H1 (cell line): Measurements from ENCODE around the gene DHRS12. TPM values are rescaled to one million over a fixed set of nuclear protein-coding genes. Genes with fewer than 3 reads are reported as not detected.

ENCODE experiments used
- CBX5 ChIP-seq: fragments of 300-800, 300-1000 bp; sonication (generic); IDR thresholded peaks from 2 replicates; pipeline ENCODE4 v1.7.1; 2016; ENCODE audit warnings: antibody characterized with exemption, low read length, low read depth
- CEBPB ChIP-seq: IDR thresholded peaks from 2 replicates; pipeline ENCODE4 v1.6.1; 2012; ENCODE audit warnings: low read depth, low read length
- CHD7 ChIP-seq: fragments of 300-600 bp; sonication (generic); IDR thresholded peaks from 2 replicates; pipeline ENCODE4 v1.7.1; 2012; ENCODE audit warnings: low read length, moderate library complexity, mild to moderate bottlenecking, inconsistent platforms; ENCODE audit not compliant: insufficient replicate concordance
- GABPA ChIP-seq: IDR thresholded peaks from 2 replicates; pipeline ENCODE4 v1.6.1; 2011; ENCODE audit warnings: mild to moderate bottlenecking, low read length, moderate library complexity, borderline replicate concordance; ENCODE audit not compliant: insufficient read depth
- HDAC2 ChIP-seq, 2 experiments: fragments of 300-600 bp in 1 of 2; sonication (generic) in 1 of 2; IDR thresholded peaks; 2 replicates each; pipeline ENCODE4 v1.6.1; 2011 to 2012; ENCODE audit warnings: low read depth in 2 of 2, low read length in 2 of 2, mild to moderate bottlenecking in 2 of 2, moderate library complexity in 2 of 2, borderline replicate concordance in 1 of 2, inconsistent platforms in 1 of 2
- MAFK ChIP-seq: IDR thresholded peaks from 2 replicates; pipeline ENCODE4 v1.6.1; 2012; ENCODE audit warnings: low read depth, mild to moderate bottlenecking, improper control_type of control experiment, low read length
- RNF2 ChIP-seq: fragments of 200-900, 300-1000 bp; sonication (generic); IDR thresholded peaks from 2 replicates; pipeline ENCODE4 v1.7.1; 2016; ENCODE audit warnings: borderline replicate concordance, low read depth, mild to moderate bottlenecking, antibody characterized with exemption, low read length; ENCODE audit not compliant: poor library complexity, severe bottlenecking; ENCODE audit errors: missing control alignments
- SP2 ChIP-seq: IDR thresholded peaks from 2 replicates; pipeline ENCODE4 v1.6.1; 2012; ENCODE audit warnings: mild to moderate bottlenecking, low read length, inconsistent platforms
- SRF ChIP-seq: IDR thresholded peaks from 2 replicates; pipeline ENCODE4 v1.6.1; 2011; ENCODE audit warnings: mild to moderate bottlenecking, low read depth, low read length, moderate library complexity
- polyA plus RNA-seq, 7 experiments: library from polyadenylated mRNA; depleted of rRNA in 3 of 7; stranded (reverse) in 5 of 7; unstranded in 2 of 7; fragments of >200 nt in 5 of 7; fragments of 200-250 nt in 2 of 7; gene quantifications; 1 replicate in 5 of 7; 2 replicates in 1 of 7; 4 replicates in 1 of 7; pipeline versions ENCODE4 v1.2.1 to v1.2.3, GENCODE V29; 2011 to 2013; ENCODE audit warnings: missing spikeins in 2 of 7, mixed read lengths in 2 of 7
- total RNA-seq: library from RNA; stranded (reverse); fragmentation: NEBNext Ultra II Directional; extraction: Animal tissue kit (Norgen Biotek cat#: 25700); gene quantifications from 2 replicates; pipeline ENCODE4 v1.2.1, GENCODE V29; 2021

DHRS12 gene
- total and polyA plus RNA-seq, 2 of the 8 experiments (the other 6 are each of a cell fraction or from before 2014, with no cell fraction given): 8.7 TPM

DNA sequence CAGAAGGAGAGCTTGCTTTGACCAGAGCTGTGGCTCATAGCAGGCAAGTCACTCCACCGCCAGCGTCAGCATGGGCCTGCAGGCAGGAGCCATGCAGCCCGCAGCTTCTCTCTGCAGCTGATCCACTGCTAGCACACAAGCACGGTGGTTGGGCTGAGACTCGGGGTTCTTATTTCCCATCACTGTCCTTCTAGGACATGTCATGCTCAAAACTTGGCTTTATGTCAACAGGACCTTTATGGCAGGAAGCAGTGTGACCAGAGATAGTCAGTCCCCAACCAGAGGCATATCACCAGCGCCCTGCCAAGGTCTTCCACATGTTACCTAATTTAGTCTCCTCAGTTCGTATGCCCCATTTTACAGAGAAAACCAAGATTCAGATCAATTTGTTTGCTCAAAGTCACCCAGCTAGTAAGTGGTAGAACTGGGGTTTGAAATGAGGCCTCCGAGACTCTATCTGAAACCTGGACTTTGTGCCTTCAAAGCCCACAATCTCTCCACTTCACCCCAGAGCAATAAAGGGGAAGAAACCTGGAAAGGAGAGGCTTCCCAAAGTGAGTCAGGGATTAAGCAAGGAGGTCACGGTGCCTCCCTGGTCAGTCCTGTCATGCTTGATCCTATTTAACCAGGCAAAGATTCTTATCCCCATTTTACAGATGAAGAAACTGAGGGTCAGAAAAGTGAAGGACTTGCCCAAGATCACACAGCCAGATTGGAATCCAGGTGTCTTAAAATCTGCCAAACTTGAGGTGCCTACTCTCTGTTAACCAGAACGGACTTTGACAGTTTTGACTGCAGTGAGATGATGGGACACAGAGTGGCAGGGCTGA, 36.0 kb upstream of the DHRS12 start (continued):
- TF ChIP-seq GABPA (no peak), MAFK (no peak), SP2 (no peak), CEBPB (no peak), HDAC2 (IDR thresholded peaks at IDR 0.05; ENCODE audit: borderline replicate concordance in 1 of 2, low read depth in 2 of 2, low read length in 2 of 2) (no peak), SRF (no peak), RNF2 (no peak), CHD7 (no peak), CBX5 (no peak)
